K562 (cell line): Measurements from ENCODE around the gene B9D2. TPM values are rescaled to one million over a fixed set of nuclear protein-coding genes. Genes with fewer than 3 reads are reported as not detected.

Experiments
- HINFP ChIP-seq: fragments of 450-650 bp; conservative IDR thresholded peaks from 2 replicates; pipeline ENCODE4 v1.6.1; 2016; ENCODE audit warnings: missing genetic modification characterization, low read depth, mild to moderate bottlenecking, control low read depth, missing compliant biosample characterization
- POLR2AphosphoS5 ChIP-seq: IDR thresholded peaks from 2 replicates; pipeline ENCODE4 v1.6.1; 2011; ENCODE audit warnings: mild to moderate bottlenecking, low read depth, low read length, moderate library complexity; ENCODE audit not compliant: control insufficient read depth, insufficient read depth
- POLR2H ChIP-seq: IDR thresholded peaks from 2 replicates; pipeline ENCODE4 v1.6.1; 2016; ENCODE audit warnings: missing genetic modification characterization, low read depth, mild to moderate bottlenecking, control low read depth, missing compliant biosample characterization, moderate library complexity
- USF1 ChIP-seq: sonication (generic); formaldehyde crosslinking; IDR thresholded peaks from 2 replicates; pipeline ENCODE4 v1.9.0; 2022; ENCODE audit warnings: mild to moderate bottlenecking, missing genetic modification reagents
- ZKSCAN8 ChIP-seq: fragments of 200-800 bp; sonication (Bioruptor generic); IDR thresholded peaks from 2 replicates; pipeline ENCODE4 v1.6.1; 2016; ENCODE audit warnings: missing genetic modification characterization, missing compliant biosample characterization
- ZNF184 ChIP-seq: sonication (generic); formaldehyde crosslinking; IDR thresholded peaks from 2 replicates; pipeline ENCODE4 v1.5.0; 2020; ENCODE audit warnings: missing genetic modification reagents
- polyA plus RNA-seq, 8 experiments: library from polyadenylated mRNA; depleted of rRNA in 4 of 8; stranded (reverse) in 5 of 8; unstranded in 3 of 8; fragments of >200 nt; fragmentation: Nextera tagmentation in 2 of 8; fragmentation: Illumina TruSeq in 1 of 8; extraction: Ambion mirVana in 2 of 8; extraction: Trizol in 1 of 8; gene quantifications; 2 replicates each; pipeline versions ENCODE4 v1.2.1 to v1.2.3, GENCODE V29; 2011 to 2014; ENCODE audit warnings: inconsistent platforms in 1 of 8, missing spikeins in 1 of 8
- total RNA-seq, 7 experiments: library from RNA; depleted of rRNA in 6 of 7; stranded (reverse); fragments of >200 nt in 6 of 7; fragmentation: Illumina TruSeq in 2 of 7; extraction: Trizol in 2 of 7; gene quantifications; 2 replicates each; pipeline versions ENCODE4 v1.2.1 to v1.2.3, GENCODE V29; 2011 to 2021; ENCODE audit warnings: low replicate concordance in 1 of 7
- TF ChIP-seq, protein P1 (sequence below): fragments of 450-650 bp; IDR thresholded peaks from 2 replicates; pipeline ENCODE4 v1.6.1; 2016; ENCODE audit warnings: mild to moderate bottlenecking, moderate library complexity

The B9D2 gene
- total and polyA plus RNA-seq, 9 of the 15 experiments (the other 6 are each of a cell fraction or from before 2014, with no cell fraction given): 0.83 to 6.9 (median 2.8) TPM

- TF ChIP-seq, protein P1, sequence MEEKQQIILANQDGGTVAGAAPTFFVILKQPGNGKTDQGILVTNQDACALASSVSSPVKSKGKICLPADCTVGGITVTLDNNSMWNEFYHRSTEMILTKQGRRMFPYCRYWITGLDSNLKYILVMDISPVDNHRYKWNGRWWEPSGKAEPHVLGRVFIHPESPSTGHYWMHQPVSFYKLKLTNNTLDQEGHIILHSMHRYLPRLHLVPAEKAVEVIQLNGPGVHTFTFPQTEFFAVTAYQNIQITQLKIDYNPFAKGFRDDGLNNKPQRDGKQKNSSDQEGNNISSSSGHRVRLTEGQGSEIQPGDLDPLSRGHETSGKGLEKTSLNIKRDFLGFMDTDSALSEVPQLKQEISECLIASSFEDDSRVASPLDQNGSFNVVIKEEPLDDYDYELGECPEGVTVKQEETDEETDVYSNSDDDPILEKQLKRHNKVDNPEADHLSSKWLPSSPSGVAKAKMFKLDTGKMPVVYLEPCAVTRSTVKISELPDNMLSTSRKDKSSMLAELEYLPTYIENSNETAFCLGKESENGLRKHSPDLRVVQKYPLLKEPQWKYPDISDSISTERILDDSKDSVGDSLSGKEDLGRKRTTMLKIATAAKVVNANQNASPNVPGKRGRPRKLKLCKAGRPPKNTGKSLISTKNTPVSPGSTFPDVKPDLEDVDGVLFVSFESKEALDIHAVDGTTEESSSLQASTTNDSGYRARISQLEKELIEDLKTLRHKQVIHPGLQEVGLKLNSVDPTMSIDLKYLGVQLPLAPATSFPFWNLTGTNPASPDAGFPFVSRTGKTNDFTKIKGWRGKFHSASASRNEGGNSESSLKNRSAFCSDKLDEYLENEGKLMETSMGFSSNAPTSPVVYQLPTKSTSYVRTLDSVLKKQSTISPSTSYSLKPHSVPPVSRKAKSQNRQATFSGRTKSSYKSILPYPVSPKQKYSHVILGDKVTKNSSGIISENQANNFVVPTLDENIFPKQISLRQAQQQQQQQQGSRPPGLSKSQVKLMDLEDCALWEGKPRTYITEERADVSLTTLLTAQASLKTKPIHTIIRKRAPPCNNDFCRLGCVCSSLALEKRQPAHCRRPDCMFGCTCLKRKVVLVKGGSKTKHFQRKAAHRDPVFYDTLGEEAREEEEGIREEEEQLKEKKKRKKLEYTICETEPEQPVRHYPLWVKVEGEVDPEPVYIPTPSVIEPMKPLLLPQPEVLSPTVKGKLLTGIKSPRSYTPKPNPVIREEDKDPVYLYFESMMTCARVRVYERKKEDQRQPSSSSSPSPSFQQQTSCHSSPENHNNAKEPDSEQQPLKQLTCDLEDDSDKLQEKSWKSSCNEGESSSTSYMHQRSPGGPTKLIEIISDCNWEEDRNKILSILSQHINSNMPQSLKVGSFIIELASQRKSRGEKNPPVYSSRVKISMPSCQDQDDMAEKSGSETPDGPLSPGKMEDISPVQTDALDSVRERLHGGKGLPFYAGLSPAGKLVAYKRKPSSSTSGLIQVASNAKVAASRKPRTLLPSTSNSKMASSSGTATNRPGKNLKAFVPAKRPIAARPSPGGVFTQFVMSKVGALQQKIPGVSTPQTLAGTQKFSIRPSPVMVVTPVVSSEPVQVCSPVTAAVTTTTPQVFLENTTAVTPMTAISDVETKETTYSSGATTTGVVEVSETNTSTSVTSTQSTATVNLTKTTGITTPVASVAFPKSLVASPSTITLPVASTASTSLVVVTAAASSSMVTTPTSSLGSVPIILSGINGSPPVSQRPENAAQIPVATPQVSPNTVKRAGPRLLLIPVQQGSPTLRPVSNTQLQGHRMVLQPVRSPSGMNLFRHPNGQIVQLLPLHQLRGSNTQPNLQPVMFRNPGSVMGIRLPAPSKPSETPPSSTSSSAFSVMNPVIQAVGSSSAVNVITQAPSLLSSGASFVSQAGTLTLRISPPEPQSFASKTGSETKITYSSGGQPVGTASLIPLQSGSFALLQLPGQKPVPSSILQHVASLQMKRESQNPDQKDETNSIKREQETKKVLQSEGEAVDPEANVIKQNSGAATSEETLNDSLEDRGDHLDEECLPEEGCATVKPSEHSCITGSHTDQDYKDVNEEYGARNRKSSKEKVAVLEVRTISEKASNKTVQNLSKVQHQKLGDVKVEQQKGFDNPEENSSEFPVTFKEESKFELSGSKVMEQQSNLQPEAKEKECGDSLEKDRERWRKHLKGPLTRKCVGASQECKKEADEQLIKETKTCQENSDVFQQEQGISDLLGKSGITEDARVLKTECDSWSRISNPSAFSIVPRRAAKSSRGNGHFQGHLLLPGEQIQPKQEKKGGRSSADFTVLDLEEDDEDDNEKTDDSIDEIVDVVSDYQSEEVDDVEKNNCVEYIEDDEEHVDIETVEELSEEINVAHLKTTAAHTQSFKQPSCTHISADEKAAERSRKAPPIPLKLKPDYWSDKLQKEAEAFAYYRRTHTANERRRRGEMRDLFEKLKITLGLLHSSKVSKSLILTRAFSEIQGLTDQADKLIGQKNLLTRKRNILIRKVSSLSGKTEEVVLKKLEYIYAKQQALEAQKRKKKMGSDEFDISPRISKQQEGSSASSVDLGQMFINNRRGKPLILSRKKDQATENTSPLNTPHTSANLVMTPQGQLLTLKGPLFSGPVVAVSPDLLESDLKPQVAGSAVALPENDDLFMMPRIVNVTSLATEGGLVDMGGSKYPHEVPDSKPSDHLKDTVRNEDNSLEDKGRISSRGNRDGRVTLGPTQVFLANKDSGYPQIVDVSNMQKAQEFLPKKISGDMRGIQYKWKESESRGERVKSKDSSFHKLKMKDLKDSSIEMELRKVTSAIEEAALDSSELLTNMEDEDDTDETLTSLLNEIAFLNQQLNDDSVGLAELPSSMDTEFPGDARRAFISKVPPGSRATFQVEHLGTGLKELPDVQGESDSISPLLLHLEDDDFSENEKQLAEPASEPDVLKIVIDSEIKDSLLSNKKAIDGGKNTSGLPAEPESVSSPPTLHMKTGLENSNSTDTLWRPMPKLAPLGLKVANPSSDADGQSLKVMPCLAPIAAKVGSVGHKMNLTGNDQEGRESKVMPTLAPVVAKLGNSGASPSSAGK: peak; percentile 91
- TF ChIP-seq HINFP (tag) (peak; percentile 73), POLR2H (peak; percentile 71; the same call in 1 of the 2 replicates), USF1 (peak; percentile 97), ZNF184 (no peak), POLR2AphosphoS5 (peak; percentile 72; the same call in 1 of the 2 replicates), ZKSCAN8 (CRISPR knock-in tag) (no peak)
Observed at GRCh38 chr19:41397086-41398049, 33.4 kb upstream of the B9D2 start, which contains the start of the genes BCKDHA and EXOSC5 (continued).
